Measurements from ENCODE around the gene KCNMA1.

Gene KCNMA1

DNA sequence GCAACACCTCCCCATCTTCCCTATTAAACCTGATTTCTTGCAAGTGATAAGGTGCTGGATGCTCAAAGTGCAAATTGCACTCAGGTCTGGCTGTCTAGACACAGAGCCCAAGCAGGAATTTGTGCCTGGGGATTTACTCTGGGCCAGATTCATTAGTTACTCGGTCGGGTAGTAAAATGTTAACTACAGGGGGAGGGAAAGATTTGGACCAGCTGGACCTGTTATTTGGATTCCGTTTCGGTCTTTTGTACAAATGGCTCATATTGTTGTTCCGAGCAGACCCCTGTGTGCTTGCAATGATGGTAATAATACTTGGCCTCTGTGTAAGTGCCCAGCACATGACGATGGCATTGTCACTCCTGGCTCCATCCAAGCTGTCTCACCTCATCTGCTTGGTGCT is 609.6 kb downstream of the KCNMA1 start:
- DNase-seq (ENCODE audit: low read depth) = no peak
- TF ChIP-seq, protein P1, sequence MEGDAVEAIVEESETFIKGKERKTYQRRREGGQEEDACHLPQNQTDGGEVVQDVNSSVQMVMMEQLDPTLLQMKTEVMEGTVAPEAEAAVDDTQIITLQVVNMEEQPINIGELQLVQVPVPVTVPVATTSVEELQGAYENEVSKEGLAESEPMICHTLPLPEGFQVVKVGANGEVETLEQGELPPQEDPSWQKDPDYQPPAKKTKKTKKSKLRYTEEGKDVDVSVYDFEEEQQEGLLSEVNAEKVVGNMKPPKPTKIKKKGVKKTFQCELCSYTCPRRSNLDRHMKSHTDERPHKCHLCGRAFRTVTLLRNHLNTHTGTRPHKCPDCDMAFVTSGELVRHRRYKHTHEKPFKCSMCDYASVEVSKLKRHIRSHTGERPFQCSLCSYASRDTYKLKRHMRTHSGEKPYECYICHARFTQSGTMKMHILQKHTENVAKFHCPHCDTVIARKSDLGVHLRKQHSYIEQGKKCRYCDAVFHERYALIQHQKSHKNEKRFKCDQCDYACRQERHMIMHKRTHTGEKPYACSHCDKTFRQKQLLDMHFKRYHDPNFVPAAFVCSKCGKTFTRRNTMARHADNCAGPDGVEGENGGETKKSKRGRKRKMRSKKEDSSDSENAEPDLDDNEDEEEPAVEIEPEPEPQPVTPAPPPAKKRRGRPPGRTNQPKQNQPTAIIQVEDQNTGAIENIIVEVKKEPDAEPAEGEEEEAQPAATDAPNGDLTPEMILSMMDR (conservative IDR thresholded peaks at IDR 0.05; ENCODE audit: low read depth, low read length) = no peak
- H3K4me3 ChIP-seq (ENCODE audit: low read length) = no peak overlapping the region

DNA sequence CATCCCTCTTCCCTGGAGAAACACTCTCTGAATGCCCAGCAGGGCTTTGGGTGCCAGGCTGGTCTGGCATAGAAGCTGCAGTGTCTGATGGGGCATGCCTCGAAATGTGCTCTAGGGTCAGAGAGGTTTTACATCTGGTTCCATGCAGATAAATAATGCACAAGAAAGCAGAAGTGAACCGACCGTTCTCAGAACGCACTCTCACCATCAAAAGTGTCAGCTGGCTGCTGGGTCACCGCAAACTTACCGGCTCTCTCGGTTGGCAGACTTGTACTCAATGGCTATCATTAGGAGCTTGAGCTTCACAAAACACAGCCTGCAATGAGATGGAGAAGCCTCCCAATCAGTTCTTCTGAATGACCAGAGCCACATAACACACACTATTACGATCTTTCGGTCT is 610.0 kb downstream of the KCNMA1 start:
- no peak overlapping the region for H3K4me3 ChIP-seq (ENCODE audit: low read length)
- no peak for DNase-seq (ENCODE audit: low read depth)
- TF ChIP-seq, protein P1 (conservative IDR thresholded peaks at IDR 0.05; ENCODE audit: low read depth, low read length) = no peak

DNA sequence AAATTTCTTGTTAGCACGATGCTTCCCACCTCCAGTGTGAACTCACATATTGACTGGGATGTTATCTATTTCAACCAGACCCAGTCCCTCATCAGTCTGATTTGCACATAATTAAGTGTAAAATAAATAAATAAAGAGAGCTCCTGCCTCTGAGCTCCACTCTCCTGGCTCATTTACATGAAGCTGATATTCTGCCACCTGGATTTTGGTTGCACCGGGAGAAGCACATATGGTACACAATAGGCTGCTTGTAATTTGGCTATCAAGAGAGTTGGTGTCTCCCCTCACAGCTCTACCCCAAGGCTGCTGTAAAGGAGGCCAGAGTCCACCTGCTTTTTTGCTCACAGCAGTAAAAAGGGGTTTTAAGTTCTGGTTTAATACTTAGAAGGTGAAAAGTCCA is 610.5 kb downstream of the KCNMA1 start:
- DNase-seq (ENCODE audit: low read depth) = no peak
- H3K4me3 ChIP-seq (ENCODE audit: low read length) = no peak overlapping the region
- TF ChIP-seq, protein P1 (conservative IDR thresholded peaks at IDR 0.05; ENCODE audit: low read depth, low read length) = no peak

DNA sequence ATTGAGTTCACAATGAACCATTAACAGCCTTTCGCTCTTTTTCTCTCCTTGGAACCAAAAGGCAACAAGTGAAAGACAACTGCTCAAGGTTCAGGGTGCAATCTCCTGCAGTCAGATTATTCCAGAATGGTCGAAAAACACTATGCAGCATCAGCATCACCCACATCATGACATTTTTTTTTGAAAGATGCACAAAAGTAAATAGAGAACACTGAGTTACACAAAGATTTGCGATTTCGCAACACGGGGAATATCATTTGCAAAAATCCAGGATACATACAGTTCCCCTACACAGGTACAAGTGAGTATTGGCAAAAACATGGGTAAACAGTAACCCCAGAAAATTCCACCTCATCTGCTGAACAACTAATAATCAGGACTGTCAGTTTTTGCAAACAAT is 611.5 kb downstream of the KCNMA1 start:
- TF ChIP-seq, protein P1 (conservative IDR thresholded peaks at IDR 0.05; ENCODE audit: low read depth, low read length) = no peak
- no peak overlapping the region for H3K4me3 ChIP-seq (ENCODE audit: low read length)
- DNase-seq (ENCODE audit: low read depth) = no peak

DNA sequence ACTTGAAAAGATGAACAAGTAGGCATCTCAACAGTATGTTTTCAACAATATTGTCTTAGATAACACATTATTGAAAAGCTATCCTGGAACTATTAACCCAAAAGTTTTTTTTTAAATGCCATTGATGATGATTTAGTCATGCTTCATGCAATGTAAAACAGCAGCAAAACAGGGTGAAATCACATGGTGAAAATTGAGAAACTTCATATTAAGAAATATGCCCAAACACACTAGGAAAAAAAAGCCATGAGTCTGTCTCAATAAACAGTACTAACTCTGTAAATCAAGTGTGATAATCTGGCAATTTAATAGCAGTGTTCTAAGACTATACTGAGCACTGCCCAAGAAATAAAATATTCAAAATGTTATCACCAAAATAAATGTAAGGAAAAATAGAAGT is 613.1 kb downstream of the KCNMA1 start:
- DNase-seq (ENCODE audit: low read depth) = no peak
- no peak overlapping the region for H3K4me3 ChIP-seq (ENCODE audit: low read length)
- TF ChIP-seq, protein P1 (conservative IDR thresholded peaks at IDR 0.05; ENCODE audit: low read depth, low read length) = no peak

DNA sequence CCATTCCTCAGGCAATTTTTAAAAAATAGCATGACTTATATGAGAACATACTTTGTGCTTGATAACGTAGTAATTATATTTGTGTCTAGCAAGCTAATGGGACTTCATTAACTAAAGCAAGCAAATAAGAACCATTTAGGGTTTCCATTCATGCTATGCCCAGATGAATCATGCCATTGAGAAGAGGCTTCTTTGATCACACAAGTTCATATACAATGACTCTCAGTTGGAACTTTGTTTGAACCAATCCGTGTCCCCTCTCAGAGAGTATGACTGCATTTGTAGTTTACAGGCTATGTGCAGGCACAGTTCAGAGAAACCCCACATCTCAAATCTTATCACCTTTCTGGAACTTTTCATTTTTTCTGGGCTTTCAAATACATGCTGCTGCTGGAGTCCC is 614.2 kb downstream of the KCNMA1 start:
- TF ChIP-seq, protein P1 (conservative IDR thresholded peaks at IDR 0.05; ENCODE audit: low read depth, low read length) = no peak
- H3K4me3 ChIP-seq (ENCODE audit: low read length) = no peak overlapping the region
- no peak for DNase-seq (ENCODE audit: low read depth)

DNA sequence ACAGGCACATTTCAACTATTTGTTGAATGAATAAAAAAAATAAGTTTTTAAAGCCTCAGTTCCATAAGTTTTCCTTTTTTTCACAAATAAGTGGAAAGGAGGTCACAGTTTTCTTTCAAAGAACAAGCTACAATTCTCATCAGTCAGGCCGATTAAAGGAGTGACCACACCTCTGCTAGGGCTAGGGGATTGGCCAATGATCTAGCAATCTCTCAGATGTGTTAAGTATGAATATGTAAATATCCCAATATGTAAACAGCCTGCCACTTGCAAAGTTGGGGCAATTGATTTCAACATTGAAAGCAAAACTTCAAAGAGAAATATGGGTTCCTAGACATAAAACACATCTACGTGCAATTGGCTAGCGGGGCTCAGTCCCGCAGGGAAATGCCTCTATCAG is 614.9 kb downstream of the KCNMA1 start:
- TF ChIP-seq, protein P1 (conservative IDR thresholded peaks at IDR 0.05; ENCODE audit: low read depth, low read length) = no peak
- no peak overlapping the region for H3K4me3 ChIP-seq (ENCODE audit: low read length)
- no peak for DNase-seq (ENCODE audit: low read depth)

Data from retinal pigment epithelial cell (primary cell).